Right atrium auricular region (tissue), 2 donors: ENCODE measurements around the gene SRSF6. TPM values are rescaled to one million over a fixed set of nuclear protein-coding genes. Genes with fewer than 3 reads are reported as not detected.

Source experiments
- DNase-seq: peaks from one replicate; pipeline ENCODE4 v3.0.0-alpha.2; 2019; ENCODE audit warnings: low spot score
- H3K27ac ChIP-seq, 2 donors: fragments of 200-600 bp; sonication (generic); 1 replicate in 1 of 2; 2 replicates in 1 of 2; pipeline ENCODE4 v1.5.1; 2016 to 2019
- H3K27me3 ChIP-seq, 2 donors: fragments of 200-600 bp; sonication (generic); one replicate each; pipeline versions ENCODE4 v1.5.1 to v1.6.0; 2017 to 2019
- H3K36me3 ChIP-seq: fragments of 200-600 bp; sonication (generic); one replicate; pipeline ENCODE4 v1.5.1; 2016
- H3K4me1 ChIP-seq, 2 donors: fragments of 200-600 bp; sonication (generic); one replicate each; pipeline versions ENCODE4 v1.5.1 to v1.6.0; 2017 to 2019
- H3K4me3 ChIP-seq, 2 donors: fragments of 200-600 bp; sonication (generic); 1 replicate in 1 of 2; 2 replicates in 1 of 2; pipeline ENCODE4 v1.5.1; 2017 to 2019; ENCODE audit warnings: mild to moderate bottlenecking in 1 of 2, moderate library complexity in 1 of 2
- H3K9me3 ChIP-seq, 2 donors: fragments of 200-600 bp; sonication (generic); one replicate each; pipeline ENCODE4 v1.5.1; 2019
- total RNA-seq, 2 donors: library from RNA; depleted of rRNA; stranded (reverse); fragments of >200 nt; gene quantifications; one replicate each; pipeline ENCODE4 v1.1.0, GENCODE V29; 2016
- TF ChIP-seq, protein P1 (sequence below), 2 donors: fragments of 200-600 bp; sonication (generic); IDR thresholded peaks; one replicate each; pipeline ENCODE4 v1.5.1; 2019; ENCODE audit warnings: antibody characterized with exemption in 2 of 2

SRSF6 gene
- total RNA-seq, 2 donors from 2014 or later = 29.4 to 30.5 TPM

DNA sequence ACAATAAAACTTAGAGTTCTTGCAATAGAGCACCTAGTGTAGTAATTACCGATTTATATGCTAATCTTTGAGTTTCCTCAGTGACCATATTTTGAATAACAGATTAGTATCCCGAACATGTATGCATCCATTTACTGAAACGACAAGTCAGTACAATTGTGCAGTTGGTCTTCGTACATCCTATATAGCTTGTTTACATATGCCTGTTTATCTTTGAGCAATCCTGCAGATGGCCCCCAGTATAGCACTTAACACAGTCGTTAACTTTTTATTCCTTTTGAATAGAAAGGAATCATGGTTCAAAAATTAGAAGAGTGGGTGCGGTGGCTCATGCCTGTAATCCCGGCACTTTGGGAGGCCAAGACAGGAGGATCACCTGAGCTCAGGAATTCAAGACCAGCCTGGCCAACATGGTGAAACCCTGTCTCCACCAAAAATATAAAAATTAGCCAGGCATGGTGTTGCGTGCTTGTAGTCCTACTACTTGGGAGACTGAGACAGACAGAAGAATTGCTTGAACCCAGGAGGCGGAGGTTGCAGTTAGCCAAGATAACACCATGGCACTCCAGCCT lies 6.6 kb downstream of the SRSF6 start:
- Histone ChIP-seq H3K36me3 (peaks cover 94% of the 10 kb centered on the region), H3K4me3 (no peak overlapping the region), H3K4me1 (peaks cover 0 to 4% of the 10 kb centered on the region in 2 donors), H3K9me3 (no peaks in the 10 kb centered on the region), H3K27me3 (no peaks in the 10 kb centered on the region), H3K27ac (no peak overlapping the region)
- TF ChIP-seq, protein P1, sequence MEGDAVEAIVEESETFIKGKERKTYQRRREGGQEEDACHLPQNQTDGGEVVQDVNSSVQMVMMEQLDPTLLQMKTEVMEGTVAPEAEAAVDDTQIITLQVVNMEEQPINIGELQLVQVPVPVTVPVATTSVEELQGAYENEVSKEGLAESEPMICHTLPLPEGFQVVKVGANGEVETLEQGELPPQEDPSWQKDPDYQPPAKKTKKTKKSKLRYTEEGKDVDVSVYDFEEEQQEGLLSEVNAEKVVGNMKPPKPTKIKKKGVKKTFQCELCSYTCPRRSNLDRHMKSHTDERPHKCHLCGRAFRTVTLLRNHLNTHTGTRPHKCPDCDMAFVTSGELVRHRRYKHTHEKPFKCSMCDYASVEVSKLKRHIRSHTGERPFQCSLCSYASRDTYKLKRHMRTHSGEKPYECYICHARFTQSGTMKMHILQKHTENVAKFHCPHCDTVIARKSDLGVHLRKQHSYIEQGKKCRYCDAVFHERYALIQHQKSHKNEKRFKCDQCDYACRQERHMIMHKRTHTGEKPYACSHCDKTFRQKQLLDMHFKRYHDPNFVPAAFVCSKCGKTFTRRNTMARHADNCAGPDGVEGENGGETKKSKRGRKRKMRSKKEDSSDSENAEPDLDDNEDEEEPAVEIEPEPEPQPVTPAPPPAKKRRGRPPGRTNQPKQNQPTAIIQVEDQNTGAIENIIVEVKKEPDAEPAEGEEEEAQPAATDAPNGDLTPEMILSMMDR (IDR thresholded peaks at IDR 0.05) = no peak
- DNase-seq = no peak

DNA sequence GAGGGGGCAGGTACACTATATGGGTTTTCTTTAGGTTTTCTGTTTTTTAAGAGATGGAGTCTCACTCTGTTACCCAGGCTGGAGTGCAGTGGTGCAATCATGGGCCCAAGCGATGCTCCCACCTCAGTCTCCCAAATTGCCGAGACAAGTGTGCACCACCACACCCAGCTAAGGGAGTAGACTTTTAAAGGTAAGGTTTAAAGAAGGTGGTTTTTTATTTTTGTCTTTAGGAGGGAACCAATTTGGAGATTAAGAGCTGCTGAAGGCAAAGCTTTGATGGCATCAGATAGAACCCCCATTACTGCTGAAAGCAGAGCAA lies 7.9 kb downstream of the SRSF6 start:
- TF ChIP-seq, protein P1 (IDR thresholded peaks at IDR 0.05) = no peak
- Histone ChIP-seq H3K36me3 (peaks cover 86% of the 10 kb centered on the region), H3K4me3 (no peak overlapping the region), H3K9me3 (no peaks in the 10 kb centered on the region), H3K4me1 (no peaks in the 10 kb centered on the region), H3K27me3 (no peaks in the 10 kb centered on the region), H3K27ac (no peak overlapping the region)
- no peak for DNase-seq

DNA sequence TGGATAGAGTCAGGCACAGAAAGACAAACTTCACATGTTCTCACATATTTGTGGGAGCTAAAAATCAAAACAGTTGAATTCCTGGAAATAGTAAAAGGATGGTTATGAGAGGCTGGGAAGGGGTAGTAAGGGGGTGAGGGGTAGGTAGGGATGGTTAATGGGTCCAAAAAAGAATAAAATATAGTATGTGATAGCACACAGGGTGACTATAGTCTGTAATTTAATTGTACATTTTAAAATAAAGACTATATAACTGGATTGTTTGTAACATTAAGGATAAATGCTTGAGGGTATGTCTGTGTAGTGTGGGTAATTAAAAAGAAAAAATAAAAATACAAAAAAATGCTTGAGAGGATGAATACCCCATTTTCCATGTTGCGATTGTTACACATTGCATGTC lies 9.9 kb downstream of the SRSF6 start:
- no peaks in the 10 kb centered on the region for H3K4me1 ChIP-seq
- H3K27me3 ChIP-seq = no peaks in the 10 kb centered on the region
- no peaks in the 10 kb centered on the region for H3K9me3 ChIP-seq
- H3K4me3 ChIP-seq = no peak overlapping the region
- peaks cover 69% of the 10 kb centered on the region for H3K36me3 ChIP-seq
- TF ChIP-seq, protein P1 (IDR thresholded peaks at IDR 0.05) = no peak
- H3K27ac ChIP-seq = no peak overlapping the region
- no peak for DNase-seq

DNA sequence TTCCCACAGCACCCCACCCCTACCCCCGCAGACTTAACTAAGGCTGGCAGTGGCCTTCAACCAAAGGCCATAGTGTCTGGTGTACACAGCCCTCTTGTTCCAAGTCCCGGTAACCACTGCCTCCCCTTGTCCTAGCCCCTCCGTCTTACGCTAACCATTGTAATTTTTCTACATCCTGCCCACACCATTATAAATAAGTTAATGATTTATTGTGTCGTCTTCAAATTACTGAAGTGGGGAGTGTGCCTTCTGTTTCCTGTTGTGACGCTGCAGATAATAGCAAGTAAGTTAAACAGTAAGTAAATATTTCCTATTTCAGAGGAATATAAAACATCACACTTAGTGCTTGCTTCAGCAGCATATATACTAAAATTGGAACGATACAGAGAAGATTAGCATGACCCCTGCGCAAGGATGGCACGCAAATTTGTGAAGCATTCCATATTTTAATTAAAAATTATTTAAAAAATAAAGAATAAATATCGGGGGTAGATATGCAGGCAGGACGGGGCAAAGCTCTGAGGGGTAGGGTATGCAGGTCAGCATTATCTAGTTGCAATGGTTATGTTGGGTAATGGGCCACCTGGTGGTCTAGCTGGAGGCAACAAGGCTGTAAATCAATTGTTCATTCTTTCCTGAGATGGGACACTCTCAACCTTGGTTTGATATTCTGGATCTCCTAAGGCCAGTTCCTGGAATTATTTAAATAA lies 15.1 kb downstream of the SRSF6 start:
- H3K4me3 ChIP-seq = no peak overlapping the region
- H3K36me3 ChIP-seq = peaks cover 22% of the 10 kb centered on the region
- no peak overlapping the region for H3K27ac ChIP-seq
- no peak for DNase-seq
- no peaks in the 10 kb centered on the region for H3K4me1 ChIP-seq
- H3K9me3 ChIP-seq = no peaks in the 10 kb centered on the region
- TF ChIP-seq, protein P1 (IDR thresholded peaks at IDR 0.05) = no peak
- H3K27me3 ChIP-seq = no peaks in the 10 kb centered on the region

DNA sequence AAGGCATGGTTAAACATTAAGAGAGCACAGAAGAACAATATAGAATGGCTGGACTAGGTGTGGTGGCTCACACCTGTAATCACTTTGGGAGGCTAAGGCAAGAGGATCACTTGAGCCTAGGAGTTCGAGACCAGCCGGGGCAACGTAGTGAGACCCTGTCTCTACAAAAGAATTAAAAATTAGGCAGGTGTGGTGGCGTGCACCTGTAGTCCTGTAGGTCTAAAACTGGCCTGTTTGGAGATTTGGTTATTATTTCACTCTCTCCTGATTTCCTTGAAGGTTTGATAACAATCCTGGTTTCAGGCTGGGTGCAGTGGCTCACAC lies 15.6 kb downstream of the SRSF6 start:
- peaks cover 17% of the 10 kb centered on the region for H3K36me3 ChIP-seq
- H3K4me3 ChIP-seq = no peak overlapping the region
- H3K27me3 ChIP-seq = no peaks in the 10 kb centered on the region
- H3K9me3 ChIP-seq = no peaks in the 10 kb centered on the region
- TF ChIP-seq, protein P1 (IDR thresholded peaks at IDR 0.05) = no peak
- no peak overlapping the region for H3K27ac ChIP-seq
- DNase-seq = no peak
- no peaks in the 10 kb centered on the region for H3K4me1 ChIP-seq

DNA sequence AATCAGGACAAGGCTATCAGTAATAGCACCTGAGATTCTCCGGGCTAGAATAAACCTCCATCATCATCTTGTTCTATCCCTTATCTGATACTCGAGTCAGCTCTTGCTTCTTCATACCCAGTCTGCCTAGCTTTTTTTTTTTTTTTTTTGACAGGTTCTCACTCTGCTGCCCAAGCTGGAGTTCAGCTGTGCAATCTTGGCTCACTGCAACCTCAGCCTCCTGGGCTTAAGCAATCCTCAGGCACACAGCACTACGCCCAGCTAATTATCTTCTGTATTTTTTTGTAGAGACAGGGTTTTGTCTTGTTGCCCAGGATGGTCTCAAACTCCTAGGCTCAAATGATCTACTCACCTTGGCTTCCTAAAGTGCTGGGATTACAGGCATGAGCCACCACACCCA lies 19.5 kb downstream of the SRSF6 start:
- no peaks in the 10 kb centered on the region for H3K27me3 ChIP-seq
- H3K27ac ChIP-seq = no peak overlapping the region
- H3K36me3 ChIP-seq = peaks cover 2% of the 10 kb centered on the region
- TF ChIP-seq, protein P1 (IDR thresholded peaks at IDR 0.05) = no peak
- no peak overlapping the region for H3K4me3 ChIP-seq
- H3K9me3 ChIP-seq = no peaks in the 10 kb centered on the region
- no peaks in the 10 kb centered on the region for H3K4me1 ChIP-seq
- DNase-seq = no peak
